ENCODE data around the gene ROR2.

GRCh38 chr9:91783411-91783810, 166.6 kb downstream of the ROR2 start:
- TF ChIP-seq POLR2A (IDR thresholded peaks at IDR 0.05) (no peak), POLR2AphosphoS5 (IDR thresholded peaks at IDR 0.05) (no peak)
- TF ChIP-seq, protein P1, sequence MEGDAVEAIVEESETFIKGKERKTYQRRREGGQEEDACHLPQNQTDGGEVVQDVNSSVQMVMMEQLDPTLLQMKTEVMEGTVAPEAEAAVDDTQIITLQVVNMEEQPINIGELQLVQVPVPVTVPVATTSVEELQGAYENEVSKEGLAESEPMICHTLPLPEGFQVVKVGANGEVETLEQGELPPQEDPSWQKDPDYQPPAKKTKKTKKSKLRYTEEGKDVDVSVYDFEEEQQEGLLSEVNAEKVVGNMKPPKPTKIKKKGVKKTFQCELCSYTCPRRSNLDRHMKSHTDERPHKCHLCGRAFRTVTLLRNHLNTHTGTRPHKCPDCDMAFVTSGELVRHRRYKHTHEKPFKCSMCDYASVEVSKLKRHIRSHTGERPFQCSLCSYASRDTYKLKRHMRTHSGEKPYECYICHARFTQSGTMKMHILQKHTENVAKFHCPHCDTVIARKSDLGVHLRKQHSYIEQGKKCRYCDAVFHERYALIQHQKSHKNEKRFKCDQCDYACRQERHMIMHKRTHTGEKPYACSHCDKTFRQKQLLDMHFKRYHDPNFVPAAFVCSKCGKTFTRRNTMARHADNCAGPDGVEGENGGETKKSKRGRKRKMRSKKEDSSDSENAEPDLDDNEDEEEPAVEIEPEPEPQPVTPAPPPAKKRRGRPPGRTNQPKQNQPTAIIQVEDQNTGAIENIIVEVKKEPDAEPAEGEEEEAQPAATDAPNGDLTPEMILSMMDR (IDR thresholded peaks at IDR 0.05 in 8 of 11, conservative IDR thresholded peaks at IDR 0.05 in 3 of 11) = no peak
